Body of pancreas (tissue), 4 donors: ENCODE data around the gene KLHDC4. TPM values are rescaled to one million over a fixed set of nuclear protein-coding genes. Genes with fewer than 3 reads are reported as not detected.

Source experiments
- ATAC-seq: fragments of 150-250 bp; one replicate; pipeline ENCODE4 v1.9.1; 2016
- DNase-seq, 4 donors: peaks; one replicate each; pipeline ENCODE4 v3.0.0-alpha.2; 2019
- H3K27ac ChIP-seq, 4 donors: fragments of 200-600 bp; sonication (generic); 1 replicate in 3 of 4; 2 replicates in 1 of 4; pipeline versions ENCODE4 v1.5.1 to v1.6.1; 2016 to 2019; ENCODE audit warnings: mild to moderate bottlenecking in 1 of 4, mixed read lengths in 1 of 4, moderate library complexity in 1 of 4
- H3K27me3 ChIP-seq, 2 donors: fragments of 200-600 bp; sonication (generic); one replicate each; pipeline ENCODE4 v1.6.0; 2016; ENCODE audit warnings: mild to moderate bottlenecking in 1 of 2
- H3K36me3 ChIP-seq, 2 donors: fragments of 200-600 bp; sonication (generic); replicated peaks in 1 of 2; 2 replicates each; pipeline ENCODE4 v1.5.1; 2016; ENCODE audit warnings: low read depth in 2 of 2; ENCODE audit not compliant: insufficient read depth in 1 of 2
- H3K4me1 ChIP-seq: fragments of 200-600 bp; sonication (generic); one replicate; pipeline ENCODE4 v1.6.0; 2016
- H3K4me3 ChIP-seq, 2 donors: fragments of 200-600 bp; sonication (generic); 1 replicate in 1 of 2; 2 replicates in 1 of 2; pipeline ENCODE4 v1.5.1; 2016 to 2019
- H3K9me3 ChIP-seq, 3 donors: fragments of 200-600 bp; sonication (generic); 1 replicate in 2 of 3; 2 replicates in 1 of 3; pipeline ENCODE4 v1.5.1; 2016
- CTCF ChIP-seq, 7 experiments: fragments of 450-650 bp in 4 of 7; fragments of 200-600 bp in 3 of 7; sonication (generic) in 3 of 7; IDR thresholded peaks; one replicate each; pipeline ENCODE4 v1.5.1; 2016 to 2019; ENCODE audit warnings: antibody characterized with exemption in 7 of 7
- POLR2A ChIP-seq, 3 donors: fragments of 450-650 bp; IDR thresholded peaks; one replicate each; pipeline ENCODE4 v1.6.1; 2016; ENCODE audit warnings: antibody characterized with exemption in 3 of 3, mild to moderate bottlenecking in 2 of 3
- WGBS, 2 donors: methylation state at CpG; one replicate each; pipeline ENCODE4 v1.1.5; 2017; 5-methylcytosine and 5-hydroxymethylcytosine counted together
- intact Hi-C: fragments of 100-400 bp; cut with DNase I; formaldehyde crosslinking; loops from one replicate; pipeline ENCODE4 v1.15.1; 2023
- total RNA-seq, 2 donors: library from RNA; depleted of rRNA; stranded (reverse); fragments of >200 nt; gene quantifications; one replicate each; pipeline ENCODE4 v1.1.0, GENCODE V29; 2016

KLHDC4 gene
- total RNA-seq, 2 donors from 2014 or later = 25.4 to 82.1 TPM

GRCh38 chr16:87665193-87665592 is 100.6 kb downstream of the KLHDC4 start:
- DNase-seq (no peak), ATAC-seq (no peak)
- TF ChIP-seq CTCF (IDR thresholded peaks at IDR 0.05) (no peak), POLR2A (IDR thresholded peaks at IDR 0.05) (no peak)
- WGBS, 2 donors = 79% methylated on average over 14 of the region's 15 CpGs; no CpG with 5 or more reads in 1 of the 2 donors
- H3K4me3 ChIP-seq = no peak overlapping the region
- H3K27ac ChIP-seq = no peak overlapping the region
- intact Hi-C loops = no loop called here
- H3K9me3 ChIP-seq = no peaks in the 10 kb centered on the region
- H3K36me3 ChIP-seq = no peaks in the 10 kb centered on the region
- H3K27me3 ChIP-seq = no peaks in the 10 kb centered on the region
- no peaks in the 10 kb centered on the region for H3K4me1 ChIP-seq

GRCh38 chr16:87664792-87665191 is 101.0 kb downstream of the KLHDC4 start:
- TF ChIP-seq POLR2A (IDR thresholded peaks at IDR 0.05) (no peak), CTCF (IDR thresholded peaks at IDR 0.05) (no peak)
- intact Hi-C loops = no loop called here
- Histone ChIP-seq H3K27me3 (no peaks in the 10 kb centered on the region), H3K36me3 (no peaks in the 10 kb centered on the region), H3K27ac (no peak overlapping the region), H3K4me3 (no peak overlapping the region), H3K4me1 (no peaks in the 10 kb centered on the region), H3K9me3 (no peaks in the 10 kb centered on the region)
- no peak for DNase-seq
- no peak for ATAC-seq
- WGBS, 2 donors = 67 to 78% methylated on average over 7 to 11 of the region's 11 CpGs

- Histone ChIP-seq H3K4me3 (no peak overlapping the region), H3K27me3 (no peaks in the 10 kb centered on the region), H3K9me3 (peaks cover 0 to 5% (median 0%) of the 10 kb centered on the region in 3 donors), H3K36me3 (no peaks in the 10 kb centered on the region), H3K27ac (no peak overlapping the region), H3K4me1 (no peaks in the 10 kb centered on the region)
- no peak for TF ChIP-seq CTCF (IDR thresholded peaks at IDR 0.05)
- no peak for TF ChIP-seq POLR2A (IDR thresholded peaks at IDR 0.05)
- DNase-seq (no peak), ATAC-seq (no peak)
- intact Hi-C loops = no loop called here
- WGBS, 2 donors = 64 to 68% methylated on average over 24 to 25 of the region's 25 CpGs
Measured at GRCh38 chr16:87662254-87663204, 103.3 kb downstream of the KLHDC4 start.

- Histone ChIP-seq H3K36me3 (no peaks in the 10 kb centered on the region), H3K27ac (no peak overlapping the region), H3K9me3 (peaks cover 0 to 6% (median 0%) of the 10 kb centered on the region in 3 donors), H3K27me3 (no peaks in the 10 kb centered on the region), H3K4me3 (no peak overlapping the region), H3K4me1 (no peaks in the 10 kb centered on the region)
- 12 to 18% methylated on average over 13 to 16 of the region's 16 CpGs for WGBS, 2 donors
- intact Hi-C loops = no loop called here
- TF ChIP-seq POLR2A (IDR thresholded peaks at IDR 0.05) (no peak), CTCF (IDR thresholded peaks at IDR 0.05) (no peak)
- peak in 1 of 4 donors; percentile 18 for DNase-seq
- no peak for ATAC-seq
Measured at GRCh38 chr16:87661561-87661960, 104.2 kb downstream of the KLHDC4 start.
